HepG2 (cell line): ENCODE results near the gene MRM3. TPM values are rescaled to one million over a fixed set of nuclear protein-coding genes. Genes with fewer than 3 reads are reported as not detected.

Experiments
- ISL2 ChIP-seq: sonication (generic); formaldehyde crosslinking; IDR thresholded peaks from 2 replicates; pipeline ENCODE4 v1.5.0; 2020; ENCODE audit warnings: missing genetic modification reagents
- NFIC ChIP-seq: IDR thresholded peaks from 2 replicates; pipeline ENCODE4 v1.6.1; 2012; ENCODE audit warnings: mild to moderate bottlenecking, low read length, inconsistent platforms
- NR2F1 ChIP-seq, 2 experiments: fragments of 450-650 bp in 1 of 2; formaldehyde crosslinking in 1 of 2; IDR thresholded peaks; 2 replicates each; pipeline versions ENCODE4 v1.5.0 to v1.6.1; 2016 to 2020; ENCODE audit warnings: mild to moderate bottlenecking in 1 of 2, missing compliant biosample characterization in 1 of 2, missing genetic modification reagents in 1 of 2, moderate library complexity in 1 of 2
- SAP130 ChIP-seq: IDR thresholded peaks from 2 replicates; pipeline ENCODE4 v1.6.1; 2016; ENCODE audit warnings: low read depth
- SNRNP70 ChIP-seq: fragments of 200-400 bp; formaldehyde crosslinking; IDR thresholded peaks from 2 replicates; pipeline ENCODE4 v1.6.1; 2017; ENCODE audit warnings: mild to moderate bottlenecking, low read depth, low read length, moderate library complexity
- ZBTB34 ChIP-seq: sonication (generic); formaldehyde crosslinking; IDR thresholded peaks from 2 replicates; pipeline ENCODE4 v1.8.0; 2022; ENCODE audit warnings: mild to moderate bottlenecking, missing genetic modification reagents
- ZBTB4 ChIP-seq: sonication (generic); formaldehyde crosslinking; IDR thresholded peaks from 2 replicates; pipeline ENCODE4 v1.4.0; 2020; ENCODE audit warnings: missing genetic modification reagents, mild to moderate bottlenecking, borderline replicate concordance
- ZFP41 ChIP-seq: sonication (generic); formaldehyde crosslinking; IDR thresholded peaks from 2 replicates; pipeline ENCODE4 v1.4.0; 2020; ENCODE audit warnings: mild to moderate bottlenecking, missing genetic modification reagents, borderline replicate concordance
- ZFP90 ChIP-seq: sonication (generic); formaldehyde crosslinking; IDR thresholded peaks from 2 replicates; pipeline ENCODE4 v1.8.0; 2022; ENCODE audit warnings: missing genetic modification reagents, mild to moderate bottlenecking, inconsistent platforms, borderline replicate concordance
- ZMYM4 ChIP-seq: sonication (generic); formaldehyde crosslinking; IDR thresholded peaks from 2 replicates; pipeline ENCODE4 v1.8.1; 2023; ENCODE audit warnings: mild to moderate bottlenecking, missing genetic modification reagents
- ZNF160 ChIP-seq: sonication (generic); formaldehyde crosslinking; IDR thresholded peaks from 2 replicates; pipeline ENCODE4 v1.8.0; 2022; ENCODE audit warnings: mild to moderate bottlenecking, inconsistent platforms, missing genetic modification reagents
- ZNF256 ChIP-seq: sonication (generic); formaldehyde crosslinking; conservative IDR thresholded peaks from 2 replicates; pipeline ENCODE4 v1.4.0; 2020; ENCODE audit warnings: missing genetic modification reagents
- ZNF264 ChIP-seq: sonication (generic); formaldehyde crosslinking; IDR thresholded peaks from 2 replicates; pipeline ENCODE4 v1.4.0; 2020; ENCODE audit warnings: missing genetic modification reagents
- ZNF280B ChIP-seq: sonication (generic); formaldehyde crosslinking; IDR thresholded peaks from 2 replicates; pipeline ENCODE4 v1.5.0; 2020; ENCODE audit warnings: missing genetic modification reagents, mild to moderate bottlenecking, borderline replicate concordance
- ZNF282 ChIP-seq: fragments of 450-650 bp; IDR thresholded peaks from 2 replicates; pipeline ENCODE4 v1.6.1; 2018; ENCODE audit not compliant: partially characterized antibody
- ZNF512B ChIP-seq: sonication (generic); formaldehyde crosslinking; IDR thresholded peaks from 2 replicates; pipeline ENCODE4 v1.5.1; 2020; ENCODE audit warnings: missing genetic modification reagents, mild to moderate bottlenecking, borderline replicate concordance
- ZNF639 ChIP-seq: conservative IDR thresholded peaks from 2 replicates; pipeline ENCODE4 v1.6.1; 2018; ENCODE audit warnings: missing genetic modification reagents
- ZNF792 ChIP-seq: IDR thresholded peaks from 2 replicates; pipeline ENCODE4 v1.6.1; 2016
- ZNF883 ChIP-seq: sonication (generic); formaldehyde crosslinking; IDR thresholded peaks from 2 replicates; pipeline ENCODE4 v1.5.1; 2020; ENCODE audit warnings: mild to moderate bottlenecking, missing genetic modification reagents; ENCODE audit errors: not compliant biosample characterization
- polyA plus RNA-seq, 8 experiments: library from polyadenylated mRNA; depleted of rRNA in 3 of 8; stranded (reverse) in 7 of 8; unstranded in 1 of 8; fragments of >200 nt; fragmentation: Illumina TruSeq in 4 of 8; extraction: Trizol in 4 of 8; gene quantifications; 2 replicates each; pipeline versions ENCODE4 v1.2.1 to v1.2.3, GENCODE V29; 2011 to 2016; ENCODE audit warnings: low read depth in 4 of 8, missing spikeins in 1 of 8, mixed read lengths in 1 of 8; ENCODE audit not compliant: insufficient read depth in 1 of 8
- total RNA-seq, 5 experiments: library from RNA; depleted of rRNA; stranded (reverse); fragments of >200 nt; fragmentation: Illumina TruSeq; extraction: Trizol; gene quantifications; 2 replicates each; pipeline ENCODE4 v1.2.3, GENCODE V29; 2016; ENCODE audit warnings: low read depth in 1 of 5

MRM3 gene
- total and polyA plus RNA-seq, 2 of the 13 experiments (the other 11 are each of a cell fraction or from before 2014, with no cell fraction given) = 12.3 to 25.5 TPM

GRCh38 chr17:732902-733720, 49.0 kb upstream of the MRM3 start (continued):
- TF ChIP-seq ZNF512B (CRISPR knock-in tag) = no peak
- TF ChIP-seq ZBTB4 (CRISPR knock-in tag) = no peak
- no peak for TF ChIP-seq ZNF264 (CRISPR knock-in tag)
- peak; percentile 41 for TF ChIP-seq SAP130 (CRISPR knock-in tag)
- no peak for TF ChIP-seq NR2F1 (CRISPR knock-in tag; IDR thresholded peaks at IDR 0.05)
- TF ChIP-seq ZNF883 (CRISPR knock-in tag) = peak; percentile 43
- TF ChIP-seq ZNF639 (CRISPR knock-in tag) = no peak
- no peak for TF ChIP-seq ZFP41 (CRISPR knock-in tag)
- TF ChIP-seq ZNF160 (CRISPR knock-in tag) = no peak
- TF ChIP-seq ZBTB34 (CRISPR knock-in tag) = no peak
- no peak for TF ChIP-seq ZMYM4
- no peak for TF ChIP-seq ZNF256 (CRISPR knock-in tag)
- TF ChIP-seq SNRNP70 = no peak
- TF ChIP-seq NFIC = no peak
- no peak for TF ChIP-seq ISL2 (CRISPR knock-in tag)
- TF ChIP-seq ZFP90 (CRISPR knock-in tag) = no peak
- TF ChIP-seq ZNF282 = no peak
- no peak; the same call in 1 of the 2 replicates for TF ChIP-seq ZNF792 (CRISPR knock-in tag)
- TF ChIP-seq ZNF280B = no peak
